Prostate gland (tissue), 2 donors: ENCODE data around the gene PACS1.

Experiments used
- CTCF ChIP-seq, 4 experiments: fragments of 200-600 bp in 2 of 4; fragments of 450-650 bp in 2 of 4; sonication (generic) in 2 of 4; IDR thresholded peaks; 1 replicate in 3 of 4; 2 replicates in 1 of 4; pipeline ENCODE4 v1.5.1; 2016 to 2019; ENCODE audit warnings: antibody characterized with exemption in 4 of 4, mild to moderate bottlenecking in 2 of 4, moderate library complexity in 2 of 4
- POLR2AphosphoS5 ChIP-seq: sonication (generic); formaldehyde crosslinking; IDR thresholded peaks from one replicate; pipeline ENCODE4 v1.6.1; 2017; ENCODE audit warnings: antibody characterized with exemption

GRCh38 chr11:66204412-66204811 is 134.3 kb downstream of the PACS1 start:
- TF ChIP-seq CTCF (IDR thresholded peaks at IDR 0.05) (no peak), POLR2AphosphoS5 (no peak)
